ENCODE data around the gene CMTM1. TPM values are rescaled to one million over a fixed set of nuclear protein-coding genes. Genes with fewer than 3 reads are reported as not detected.
A peak's percentile ranks its signal among the peaks of the same experiment; 100 is the strongest.

The CMTM1 gene
- total RNA-seq, 6 experiments from 2014 or later: 0.69 to 1.6 (median 0.90) TPM; not detected in 1

DNA sequence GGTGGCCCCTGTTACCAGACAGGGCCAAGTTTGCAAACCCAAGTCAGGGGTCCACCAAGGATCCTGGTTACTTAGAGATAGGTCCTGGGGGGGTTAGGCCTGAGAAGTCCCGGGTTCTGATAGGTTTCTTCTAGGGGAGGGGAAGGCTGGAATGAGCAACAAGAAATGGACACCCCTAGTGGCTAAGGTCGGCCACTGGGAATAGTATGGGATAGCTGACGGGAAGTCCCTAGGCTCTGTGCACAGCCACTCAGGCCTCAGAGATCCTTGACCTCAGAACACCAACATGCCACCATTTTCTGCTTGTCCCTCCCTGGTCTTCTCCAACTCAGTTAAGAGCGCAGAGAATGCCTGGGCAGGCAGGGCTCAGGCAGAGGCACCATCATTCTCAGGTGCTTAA is 29.7 kb upstream of the CMTM1 start:
- WGBS (ENCODE audit: insufficient coverage, low coverage, low lambda C conversion rate, missing lambda C conversion rate): no CpG with 5 or more reads among the region's 4 CpGs

DNA sequence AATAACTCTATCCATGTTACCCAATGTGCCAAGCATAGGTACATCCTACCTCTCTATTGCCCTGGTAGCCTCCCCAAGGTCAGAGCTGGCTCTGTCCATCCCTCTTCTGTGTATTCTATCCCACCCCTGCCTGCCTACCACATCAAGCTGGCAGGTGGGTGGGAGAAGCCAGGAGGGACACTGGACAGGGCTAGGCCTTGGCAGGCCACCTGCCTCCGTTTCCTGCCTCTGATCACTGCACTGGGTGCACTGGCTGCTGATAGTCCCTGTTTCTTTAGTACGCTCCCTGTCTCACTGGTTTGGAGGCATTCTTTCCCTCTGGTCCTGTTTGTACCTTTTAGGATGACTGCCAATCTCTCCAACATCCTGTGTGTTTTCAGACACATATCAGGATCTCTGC is 29.0 kb upstream of the CMTM1 start:
- Histone ChIP-seq H3K27ac (no peak overlapping the region), H3K4me1 (no peaks in the 10 kb centered on the region), H3K27me3 (no peaks in the 10 kb centered on the region), H3K4me3 (no peak overlapping the region), H3K36me3 (peaks cover 0 to 19% (median 4%) of the 10 kb centered on the region in 4 donors), H3K9me3 (no peaks in the 10 kb centered on the region)
- no peak for TF ChIP-seq POLR2A (IDR thresholded peaks at IDR 0.05)
- TF ChIP-seq, protein P1, sequence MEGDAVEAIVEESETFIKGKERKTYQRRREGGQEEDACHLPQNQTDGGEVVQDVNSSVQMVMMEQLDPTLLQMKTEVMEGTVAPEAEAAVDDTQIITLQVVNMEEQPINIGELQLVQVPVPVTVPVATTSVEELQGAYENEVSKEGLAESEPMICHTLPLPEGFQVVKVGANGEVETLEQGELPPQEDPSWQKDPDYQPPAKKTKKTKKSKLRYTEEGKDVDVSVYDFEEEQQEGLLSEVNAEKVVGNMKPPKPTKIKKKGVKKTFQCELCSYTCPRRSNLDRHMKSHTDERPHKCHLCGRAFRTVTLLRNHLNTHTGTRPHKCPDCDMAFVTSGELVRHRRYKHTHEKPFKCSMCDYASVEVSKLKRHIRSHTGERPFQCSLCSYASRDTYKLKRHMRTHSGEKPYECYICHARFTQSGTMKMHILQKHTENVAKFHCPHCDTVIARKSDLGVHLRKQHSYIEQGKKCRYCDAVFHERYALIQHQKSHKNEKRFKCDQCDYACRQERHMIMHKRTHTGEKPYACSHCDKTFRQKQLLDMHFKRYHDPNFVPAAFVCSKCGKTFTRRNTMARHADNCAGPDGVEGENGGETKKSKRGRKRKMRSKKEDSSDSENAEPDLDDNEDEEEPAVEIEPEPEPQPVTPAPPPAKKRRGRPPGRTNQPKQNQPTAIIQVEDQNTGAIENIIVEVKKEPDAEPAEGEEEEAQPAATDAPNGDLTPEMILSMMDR (IDR thresholded peaks at IDR 0.05): no peak
- 81% methylated on average over 2 of the region's 2 CpGs for WGBS (ENCODE audit: insufficient coverage, low coverage, low lambda C conversion rate, missing lambda C conversion rate)
- intact Hi-C loops (cut with DNase I): no loop called here
- peak in 1 of 4 donors; percentile 14 for ATAC-seq
- DNase-seq: no peak

More for the DNA sequence above, 29.7 kb upstream of the CMTM1 start:
- TF ChIP-seq, protein P1 (IDR thresholded peaks at IDR 0.05): no peak
- no peak for TF ChIP-seq POLR2A (IDR thresholded peaks at IDR 0.05)
- intact Hi-C loops (cut with DNase I): no loop called here
- no peak overlapping the region for H3K27ac ChIP-seq
- H3K4me1 ChIP-seq: no peaks in the 10 kb centered on the region
- ATAC-seq (no peak), DNase-seq (no peak)
- H3K9me3 ChIP-seq: no peaks in the 10 kb centered on the region
- peaks cover 0 to 22% (median 4%) of the 10 kb centered on the region in 4 donors for H3K36me3 ChIP-seq
- no peak overlapping the region for H3K4me3 ChIP-seq
- no peaks in the 10 kb centered on the region for H3K27me3 ChIP-seq

DNA sequence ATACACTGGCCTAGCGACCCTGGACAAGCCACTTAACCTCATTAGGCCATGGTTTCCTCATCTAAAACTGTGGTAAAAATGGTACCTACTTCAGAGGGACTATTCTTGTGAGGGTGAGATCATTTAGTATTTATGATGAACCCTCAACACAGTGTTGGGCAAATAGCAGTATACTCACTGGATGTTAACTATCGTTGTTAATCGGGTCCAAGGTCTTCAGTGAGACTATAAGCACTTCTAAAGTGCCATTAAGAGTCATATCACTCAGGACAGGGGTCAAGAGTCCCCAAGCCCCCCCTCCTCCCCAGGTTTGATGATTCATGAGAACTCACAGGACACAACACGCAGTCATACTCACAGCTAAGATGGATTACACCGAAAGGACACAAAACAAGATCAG is 27.3 kb upstream of the CMTM1 start:
- DNase-seq (no peak), ATAC-seq (no peak)
- whole genome bisulfite sequencing (ENCODE audit: insufficient coverage, low coverage, low lambda C conversion rate, missing lambda C conversion rate): 74% methylated on average over 5 of the region's 5 CpGs
- H3K9me3 ChIP-seq: no peaks in the 10 kb centered on the region
- no peak overlapping the region for H3K27ac ChIP-seq
- no peaks in the 10 kb centered on the region for H3K27me3 ChIP-seq
- H3K36me3 ChIP-seq: peaks cover 0 to 18% (median 4%) of the 10 kb centered on the region in 4 donors
- H3K4me3 ChIP-seq: no peak overlapping the region
- H3K4me1 ChIP-seq: no peaks in the 10 kb centered on the region
- no peak for TF ChIP-seq POLR2A (IDR thresholded peaks at IDR 0.05)
- TF ChIP-seq, protein P1 (IDR thresholded peaks at IDR 0.05): no peak
- intact Hi-C loops (cut with DNase I): no loop called here

DNA sequence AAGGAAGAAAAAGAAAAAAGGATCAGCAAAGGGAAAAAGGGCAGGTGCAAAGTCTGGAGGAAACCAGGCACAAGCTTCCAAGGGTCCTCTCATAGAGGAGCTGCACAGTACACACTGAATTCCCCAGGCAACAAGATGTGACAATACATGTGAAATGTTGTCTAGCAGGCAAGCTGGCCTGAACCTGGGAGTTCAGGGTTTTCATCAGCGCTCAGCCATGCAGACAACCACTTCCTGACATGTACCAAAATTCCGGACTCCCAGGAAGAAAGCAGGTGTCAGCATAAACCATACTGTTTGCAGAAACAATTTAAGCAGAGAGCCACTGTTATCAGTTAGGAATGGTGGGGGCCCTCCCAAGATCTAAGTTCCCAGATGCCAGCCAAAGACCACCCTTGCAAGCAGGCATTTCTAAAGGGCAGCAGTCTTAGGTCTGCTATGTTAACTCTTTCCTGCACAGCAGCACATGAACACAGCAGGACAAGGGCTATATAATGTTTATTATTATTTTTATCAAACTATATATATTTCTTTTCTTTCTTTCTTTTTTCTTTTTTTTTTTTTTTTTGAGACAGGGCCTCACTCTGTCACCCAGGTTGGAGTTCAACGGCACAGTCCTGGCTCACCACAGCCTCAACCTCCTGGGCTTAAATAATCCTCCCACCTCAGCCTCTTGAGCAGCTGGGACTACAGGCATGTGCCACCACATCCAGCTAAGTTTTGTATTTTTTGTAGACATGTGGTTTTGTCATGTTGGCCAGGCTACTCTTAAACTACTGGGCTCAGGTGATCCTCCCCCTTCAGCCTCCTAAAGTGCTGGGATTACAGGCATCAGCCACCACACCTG is 26.4 kb upstream of the CMTM1 start:
- H3K27ac ChIP-seq: no peak overlapping the region
- TF ChIP-seq POLR2A (IDR thresholded peaks at IDR 0.05): no peak
- TF ChIP-seq, protein P1 (IDR thresholded peaks at IDR 0.05): no peak
- ATAC-seq (peak in 1 of 4 donors; percentile 9), DNase-seq (no peak)
- intact Hi-C loops (cut with DNase I): no loop called here
- peaks cover 0 to 23% (median 4%) of the 10 kb centered on the region in 4 donors for H3K36me3 ChIP-seq
- H3K9me3 ChIP-seq: no peaks in the 10 kb centered on the region
- H3K4me1 ChIP-seq: no peaks in the 10 kb centered on the region
- WGBS (ENCODE audit: insufficient coverage, low coverage, low lambda C conversion rate, missing lambda C conversion rate): 90% methylated on average over 2 of the region's 3 CpGs
- H3K27me3 ChIP-seq: no peaks in the 10 kb centered on the region
- H3K4me3 ChIP-seq: no peak overlapping the region

Measured in right lobe of liver (tissue), 6 donors.